Measurements from ENCODE around the gene BMP7. TPM values are rescaled to one million over a fixed set of nuclear protein-coding genes. Genes with fewer than 3 reads are reported as not detected.

BMP7 gene
- total RNA-seq, 1 experiment from 2014 or later, result not detected

DNA sequence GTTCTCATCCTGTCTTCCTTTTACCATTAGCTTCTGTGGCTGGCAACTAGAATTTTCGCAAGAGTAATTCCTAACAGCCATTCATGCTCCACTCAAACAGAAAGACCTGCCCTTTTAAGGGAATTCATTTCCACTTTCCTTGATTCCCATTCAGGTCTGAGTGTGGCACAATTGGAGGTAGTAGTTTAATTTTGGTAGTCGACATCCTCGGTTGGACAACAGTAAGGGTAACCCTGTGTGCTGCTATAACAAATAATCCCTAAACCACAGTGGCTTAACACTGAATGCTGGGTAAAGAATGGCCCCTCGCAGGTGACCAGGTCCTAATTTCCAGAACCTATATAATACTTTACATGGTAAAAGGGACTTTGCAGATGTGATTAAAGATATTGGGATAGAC lies 142.9 kb downstream of the BMP7 start:
- Histone ChIP-seq H3K27me3 (replicated peaks) (no peaks in the 10 kb centered on the region), H3K27ac (no peak overlapping the region), H3K36me3 (no peaks in the 10 kb centered on the region), H3K4me1 (replicated peaks) (no peaks in the 10 kb centered on the region), H3K4me3 (no peak overlapping the region), H3K9me3 (replicated peaks) (no peaks in the 10 kb centered on the region)
- no peak for DNase-seq (ENCODE audit: low read depth in 1 of 2, low spot score in 2 of 2)

DNA sequence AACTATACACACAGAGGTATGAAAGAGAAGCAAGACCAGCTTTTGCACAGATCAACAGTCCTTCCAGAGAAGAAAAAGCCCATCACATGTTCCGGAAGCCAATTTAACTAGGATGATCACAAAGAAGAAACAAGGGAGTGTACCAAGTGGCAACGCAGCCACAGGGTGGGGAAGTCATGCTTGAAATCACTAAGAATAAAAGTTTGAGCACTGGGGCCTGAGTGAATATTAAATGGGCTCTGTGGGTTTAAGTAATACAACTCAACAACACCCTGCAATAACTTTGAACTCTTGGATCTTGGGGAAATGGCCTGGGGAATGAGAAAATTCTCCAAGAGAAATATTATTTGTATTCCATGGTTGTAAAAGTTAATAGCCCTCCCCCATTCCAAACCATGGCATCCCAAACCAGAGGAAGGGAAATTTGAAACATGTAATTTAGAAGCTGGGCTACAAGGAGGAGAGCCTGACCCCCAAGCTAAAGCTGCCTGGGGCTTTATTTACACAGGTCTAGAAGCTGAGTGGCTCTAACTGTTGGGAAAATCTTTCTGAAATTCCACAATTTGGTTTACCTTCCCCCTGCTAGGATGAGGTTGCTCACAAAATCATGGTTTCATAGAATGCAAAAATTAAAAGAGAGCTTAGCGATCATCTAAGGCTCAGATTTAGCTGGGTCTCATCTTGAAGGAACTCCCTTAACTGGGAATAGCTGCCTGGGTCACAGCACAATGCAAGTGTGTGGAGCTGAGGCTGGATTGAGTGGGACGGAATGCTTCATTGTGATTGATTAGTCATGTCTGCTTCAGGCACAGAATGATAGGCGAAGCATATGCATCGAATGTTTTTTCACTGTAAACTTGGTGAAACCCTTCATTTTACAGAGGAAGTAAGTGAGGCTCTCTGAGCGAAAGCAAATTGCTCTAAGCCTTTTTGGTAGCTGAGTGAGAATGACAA lies 143.6 kb downstream of the BMP7 start:
- Histone ChIP-seq H3K27me3 (replicated peaks) (no peaks in the 10 kb centered on the region), H3K4me3 (no peak overlapping the region), H3K9me3 (replicated peaks) (no peaks in the 10 kb centered on the region), H3K27ac (no peak overlapping the region), H3K36me3 (no peaks in the 10 kb centered on the region), H3K4me1 (replicated peaks) (no peaks in the 10 kb centered on the region)
- no peak for DNase-seq (ENCODE audit: low read depth in 1 of 2, low spot score in 2 of 2)

DNA sequence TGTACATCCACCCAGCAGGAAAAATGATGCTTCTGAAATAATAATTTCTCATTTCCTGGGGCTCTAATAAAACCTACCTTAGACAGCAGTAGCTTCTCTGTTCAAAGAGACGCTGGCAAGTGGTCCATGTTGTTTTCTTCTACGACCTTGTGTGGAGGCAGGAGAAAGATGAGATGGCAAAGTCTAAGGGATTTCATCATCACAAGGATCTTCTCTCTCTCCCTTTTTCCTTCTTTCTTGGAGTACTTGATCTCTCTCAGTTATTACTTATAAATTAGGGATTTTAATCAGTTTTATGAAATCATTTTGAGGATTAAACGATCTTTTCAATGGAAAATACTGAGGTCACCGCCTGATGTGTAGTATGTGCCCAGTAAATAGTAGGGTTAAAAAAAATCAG lies 147.5 kb downstream of the BMP7 start:
- Histone ChIP-seq H3K36me3 (no peaks in the 10 kb centered on the region), H3K27me3 (replicated peaks) (no peaks in the 10 kb centered on the region)

More for the DNA sequence above, 147.5 kb downstream of the BMP7 start:
- H3K4me3 ChIP-seq, result no peak overlapping the region
- no peaks in the 10 kb centered on the region for H3K4me1 ChIP-seq (replicated peaks)
- H3K9me3 ChIP-seq (replicated peaks), result no peaks in the 10 kb centered on the region
- H3K27ac ChIP-seq, result no peak overlapping the region
- no peak for DNase-seq (ENCODE audit: low read depth in 1 of 2, low spot score in 2 of 2)

Other genes starting within 250 kb of the BMP7 start
- not detected in 2 replicates for gene SPO11, start 63.2 kb upstream of the BMP7 start, total RNA-seq (2014; rRNA removed; shearing (Covaris generic))
- 67.2 and 99.7 TPM in 2 replicates for gene RAE1, start 84.6 kb upstream of the BMP7 start, total RNA-seq (2014; rRNA removed; shearing (Covaris generic))
- 14.1 and 20.8 TPM in 2 replicates for gene RBM38, start 124.8 kb upstream of the BMP7 start, total RNA-seq (2014; rRNA removed; shearing (Covaris generic))

All from SJSA1 (cell line).